ENCODE results near the gene SPOCK2.
"Not testable (repeated sequence)": the region's sequence is repeated elsewhere in the genome, so short reads cannot be mapped to it uniquely, and the experiment has no call there.

SPOCK2 gene, protein sequence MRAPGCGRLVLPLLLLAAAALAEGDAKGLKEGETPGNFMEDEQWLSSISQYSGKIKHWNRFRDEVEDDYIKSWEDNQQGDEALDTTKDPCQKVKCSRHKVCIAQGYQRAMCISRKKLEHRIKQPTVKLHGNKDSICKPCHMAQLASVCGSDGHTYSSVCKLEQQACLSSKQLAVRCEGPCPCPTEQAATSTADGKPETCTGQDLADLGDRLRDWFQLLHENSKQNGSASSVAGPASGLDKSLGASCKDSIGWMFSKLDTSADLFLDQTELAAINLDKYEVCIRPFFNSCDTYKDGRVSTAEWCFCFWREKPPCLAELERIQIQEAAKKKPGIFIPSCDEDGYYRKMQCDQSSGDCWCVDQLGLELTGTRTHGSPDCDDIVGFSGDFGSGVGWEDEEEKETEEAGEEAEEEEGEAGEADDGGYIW

GRCh38 chr10:72087969-72088888 lies at the start of gene SPOCK2:
SPOCK2 (minus strand) TSS chr10:72088551; CDS start chr10:72088328, 223 bp downstream.
- DNase-seq (ENCODE audit: low spot score), result no peak

GRCh38 chr10:72137583-72137982 lies 49.2 kb upstream of the SPOCK2 start:
- DNase-seq (ENCODE audit: low spot score), result no peak

- not testable (repeated sequence) for DNase-seq (ENCODE audit: low spot score)
Measured at GRCh38 chr10:72136225-72136624, 47.9 kb upstream of the SPOCK2 start.

DNA sequence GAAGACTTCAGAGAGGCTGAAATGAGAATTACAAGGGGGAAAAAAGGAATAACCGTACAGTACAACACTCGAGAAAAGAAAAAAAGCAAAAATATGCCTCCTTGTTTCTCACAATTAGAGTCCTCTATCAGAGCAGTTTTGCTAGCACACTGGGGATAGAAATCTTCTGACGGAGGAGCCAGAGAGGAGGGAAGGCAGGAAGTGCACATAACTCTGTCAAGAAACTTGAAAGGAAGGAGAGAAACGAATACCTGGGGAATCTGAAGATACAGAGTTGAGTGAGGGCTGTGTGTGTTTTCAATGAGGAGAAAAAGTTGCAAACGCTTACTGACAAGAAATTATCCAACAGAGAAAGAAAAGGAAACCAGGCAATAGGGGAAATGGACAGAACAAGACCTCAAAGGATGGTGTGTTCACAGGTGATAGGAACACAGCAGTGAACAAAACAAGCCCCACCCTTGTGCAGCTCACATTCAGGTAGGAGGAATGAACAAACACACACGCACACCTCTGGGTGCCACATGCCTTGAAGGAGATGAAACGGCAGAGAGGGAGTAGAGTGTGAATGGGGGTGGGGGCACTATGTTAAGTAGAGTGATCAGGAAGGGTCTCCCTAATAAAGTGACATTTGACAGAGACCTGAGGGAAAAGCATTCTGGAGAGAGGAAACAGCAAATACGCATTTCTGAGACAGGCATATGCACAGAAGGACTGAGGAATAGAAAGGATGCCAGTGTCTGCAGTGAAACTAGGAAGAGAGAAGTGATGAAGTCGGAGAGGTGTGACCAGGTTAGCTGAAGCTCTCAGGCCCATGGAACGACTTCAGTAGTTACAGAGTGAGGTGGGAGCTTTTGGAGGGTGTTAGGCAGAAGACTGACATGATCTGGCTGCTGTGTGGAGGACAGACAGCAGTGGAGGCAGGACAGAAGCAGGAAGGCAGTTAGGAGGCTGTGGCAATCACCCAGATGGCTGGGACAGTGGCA lies 46.7 kb upstream of the SPOCK2 start:
- DNase-seq (ENCODE audit: low spot score), result no peak

DNA sequence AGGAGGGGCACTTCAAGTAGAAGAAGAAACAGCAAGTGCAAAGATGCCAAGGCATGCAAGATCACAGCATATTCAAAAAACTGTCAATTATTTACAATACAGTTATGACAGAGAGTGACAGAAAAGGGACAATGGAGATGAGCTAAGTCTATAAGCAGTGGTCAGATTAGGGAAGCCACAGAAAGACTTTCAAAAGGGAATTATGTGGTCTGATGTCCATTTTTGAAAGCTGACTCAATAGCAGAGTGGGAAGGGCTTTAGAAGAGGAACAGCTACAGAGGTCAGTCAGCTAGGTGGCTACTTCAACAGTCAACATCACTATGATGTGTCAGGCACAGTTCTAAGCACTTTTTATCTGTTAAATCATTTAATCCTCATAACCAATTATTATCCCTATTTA lies 45.2 kb upstream of the SPOCK2 start:
- peak; percentile 80 for DNase-seq (ENCODE audit: low spot score)

- DNase-seq (ENCODE audit: low spot score), result no peak
Measured at GRCh38 chr10:72132854-72133253, 44.5 kb upstream of the SPOCK2 start.

GRCh38 chr10:72127571-72127970 lies 39.2 kb upstream of the SPOCK2 start:
- DNase-seq (ENCODE audit: low spot score), result no peak

DNA sequence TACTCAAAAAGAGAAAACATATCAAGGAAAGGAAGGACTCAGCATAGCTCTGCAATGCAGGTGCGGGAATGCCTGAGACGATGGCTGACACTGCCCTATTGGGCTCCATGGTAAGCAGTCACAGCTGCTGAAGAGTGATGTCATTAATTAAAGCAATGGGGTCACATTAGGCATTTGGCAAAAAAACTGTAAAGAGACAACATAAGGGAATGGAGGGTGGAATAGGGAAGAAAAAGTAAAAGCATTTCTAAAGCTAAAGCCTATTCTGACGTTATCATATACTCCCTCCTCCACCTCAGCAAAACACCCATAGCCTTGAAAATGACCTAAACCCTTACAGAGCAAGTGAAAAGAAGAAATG lies 38.5 kb upstream of the SPOCK2 start:
- no peak for DNase-seq (ENCODE audit: low spot score)

DNA sequence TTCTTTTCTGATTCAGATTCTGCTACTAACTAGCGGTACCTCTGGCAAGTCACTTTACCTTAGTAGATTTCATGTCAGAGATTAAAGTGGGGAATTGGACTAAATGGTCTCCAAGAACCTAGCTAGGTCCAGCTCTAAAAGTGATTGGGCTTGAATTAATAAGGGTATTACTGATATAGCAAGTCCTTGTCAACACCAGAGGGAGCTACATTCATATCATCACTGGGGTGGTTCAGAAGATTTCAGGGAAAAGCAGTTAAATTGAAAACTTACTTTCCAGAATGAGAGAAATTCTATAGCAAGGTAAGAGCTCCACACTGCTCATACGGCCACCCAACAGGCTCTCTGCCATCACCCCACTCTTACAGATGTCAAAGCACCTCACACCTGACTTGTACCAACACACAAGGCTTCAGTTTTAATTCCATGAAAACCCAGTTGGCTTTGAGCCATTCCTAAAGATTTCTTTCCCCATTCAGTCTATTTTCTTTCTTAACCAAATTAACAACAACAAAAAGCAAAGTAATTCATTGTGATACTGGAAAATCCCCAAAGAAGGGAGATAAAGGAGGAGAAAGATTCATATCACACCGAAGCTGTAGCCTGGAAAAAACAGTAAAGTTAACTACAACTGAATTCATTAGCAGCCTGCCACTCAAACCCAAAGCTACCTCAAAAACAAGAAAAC lies 38.0 kb upstream of the SPOCK2 start:
- DNase-seq (ENCODE audit: low spot score), result peak; percentile 56

GRCh38 chr10:72124989-72125388 lies 36.6 kb upstream of the SPOCK2 start:
- DNase-seq (ENCODE audit: low spot score), result no peak

DNA sequence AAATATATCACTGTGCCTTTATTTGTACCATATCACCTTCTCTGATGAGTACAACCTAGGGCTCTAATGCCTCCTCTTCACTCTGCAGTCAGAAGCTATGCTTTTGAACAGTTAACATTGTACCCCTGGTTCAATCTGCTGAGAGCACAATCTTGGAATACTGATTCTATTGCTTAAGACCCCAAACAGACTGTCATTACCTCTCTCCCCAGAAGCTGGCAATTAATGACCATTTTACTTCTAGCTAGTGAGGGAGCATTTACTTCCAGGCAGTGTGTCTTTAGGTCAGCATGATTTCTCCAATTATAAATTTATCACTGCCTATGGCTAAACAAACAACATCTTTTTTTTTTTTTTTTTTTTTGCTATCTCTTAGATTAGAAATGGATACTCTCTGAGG lies 36.0 kb upstream of the SPOCK2 start:
- no peak for DNase-seq (ENCODE audit: low spot score)

- DNase-seq (ENCODE audit: low spot score), result no peak
Measured at GRCh38 chr10:72123616-72124015, 35.3 kb upstream of the SPOCK2 start.

DNA sequence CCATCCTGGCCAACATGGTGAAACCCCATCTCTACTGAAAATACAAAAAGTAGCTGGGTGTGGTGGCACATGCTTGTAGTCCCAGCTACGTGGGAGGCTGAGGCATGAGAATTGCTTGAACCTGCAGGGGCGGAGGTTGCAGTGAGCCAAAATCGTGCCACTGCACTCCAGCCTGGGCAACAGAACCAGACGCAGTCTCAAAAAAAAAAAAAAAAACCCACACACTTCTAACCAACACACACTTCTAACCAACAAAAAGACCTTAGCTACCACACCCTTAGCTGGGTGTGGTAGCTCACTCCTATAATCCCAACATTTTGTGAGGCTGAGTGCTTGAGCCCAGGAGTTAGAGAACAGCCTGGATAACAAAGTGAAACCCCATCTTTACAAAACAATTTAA lies 33.9 kb upstream of the SPOCK2 start:
- no peak for DNase-seq (ENCODE audit: low spot score)

- no peak for DNase-seq (ENCODE audit: low spot score)
Measured at GRCh38 chr10:72121389-72121788, 33.0 kb upstream of the SPOCK2 start.

DNA sequence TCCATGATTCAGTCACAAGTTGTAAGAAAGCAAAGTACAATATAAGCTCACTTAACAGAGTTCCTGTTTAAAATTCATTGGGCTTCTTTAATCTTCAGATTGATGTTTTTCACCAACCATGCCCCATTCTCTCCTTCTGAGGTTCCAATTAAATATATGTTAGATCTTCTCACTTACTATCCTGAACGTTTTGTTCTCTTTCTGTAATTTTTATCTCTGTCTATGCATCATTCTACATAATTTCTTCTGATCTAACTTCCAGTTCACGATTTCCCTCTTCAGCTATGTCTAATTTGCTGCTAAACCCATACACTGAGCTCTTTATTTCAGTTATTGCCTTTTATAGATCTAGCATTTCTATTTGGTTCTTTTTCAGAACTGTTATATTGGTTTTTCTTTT lies 28.0 kb upstream of the SPOCK2 start:
- no peak for DNase-seq (ENCODE audit: low spot score)

GRCh38 chr10:72114706-72115450 lies 26.5 kb upstream of the SPOCK2 start:
- no peak for DNase-seq (ENCODE audit: low spot score)

DNA sequence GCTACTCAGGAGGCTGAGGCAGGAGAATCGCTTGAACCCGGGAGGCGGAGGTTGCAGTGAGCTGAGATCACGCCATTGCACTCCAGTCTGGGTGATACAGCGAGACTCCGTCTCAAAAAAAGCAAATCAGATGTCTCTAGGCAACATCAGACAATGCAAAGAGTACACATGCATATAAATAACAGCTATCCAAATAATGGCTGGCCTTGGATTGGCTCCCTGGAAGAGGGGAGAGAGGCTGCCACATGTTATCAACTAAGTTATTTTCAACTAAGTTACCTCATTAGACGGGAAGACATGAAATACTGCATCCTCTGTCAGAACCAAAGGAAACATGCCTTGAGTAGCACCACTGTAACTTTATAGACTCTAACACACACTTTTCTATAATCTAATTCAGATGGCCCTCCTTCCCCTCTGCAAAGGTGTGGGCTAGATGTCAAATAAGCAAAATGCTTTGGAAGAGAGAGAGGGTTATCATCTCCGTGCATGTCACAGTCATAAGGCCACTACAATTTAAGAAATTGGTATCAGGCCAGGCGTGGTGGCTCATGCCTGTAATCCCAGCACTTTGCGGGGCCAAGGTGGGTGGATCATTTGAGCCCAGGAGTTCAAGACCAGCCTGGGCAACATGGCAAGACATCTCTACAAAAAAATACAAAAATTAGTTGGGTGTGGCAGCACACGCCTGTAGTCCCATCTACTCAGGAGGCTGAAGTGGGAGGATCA lies 22.5 kb upstream of the SPOCK2 start:
- no peak for DNase-seq (ENCODE audit: low spot score)

- DNase-seq (ENCODE audit: low spot score), result no peak
Measured at GRCh38 chr10:72109636-72110157, 21.3 kb upstream of the SPOCK2 start.

DNA sequence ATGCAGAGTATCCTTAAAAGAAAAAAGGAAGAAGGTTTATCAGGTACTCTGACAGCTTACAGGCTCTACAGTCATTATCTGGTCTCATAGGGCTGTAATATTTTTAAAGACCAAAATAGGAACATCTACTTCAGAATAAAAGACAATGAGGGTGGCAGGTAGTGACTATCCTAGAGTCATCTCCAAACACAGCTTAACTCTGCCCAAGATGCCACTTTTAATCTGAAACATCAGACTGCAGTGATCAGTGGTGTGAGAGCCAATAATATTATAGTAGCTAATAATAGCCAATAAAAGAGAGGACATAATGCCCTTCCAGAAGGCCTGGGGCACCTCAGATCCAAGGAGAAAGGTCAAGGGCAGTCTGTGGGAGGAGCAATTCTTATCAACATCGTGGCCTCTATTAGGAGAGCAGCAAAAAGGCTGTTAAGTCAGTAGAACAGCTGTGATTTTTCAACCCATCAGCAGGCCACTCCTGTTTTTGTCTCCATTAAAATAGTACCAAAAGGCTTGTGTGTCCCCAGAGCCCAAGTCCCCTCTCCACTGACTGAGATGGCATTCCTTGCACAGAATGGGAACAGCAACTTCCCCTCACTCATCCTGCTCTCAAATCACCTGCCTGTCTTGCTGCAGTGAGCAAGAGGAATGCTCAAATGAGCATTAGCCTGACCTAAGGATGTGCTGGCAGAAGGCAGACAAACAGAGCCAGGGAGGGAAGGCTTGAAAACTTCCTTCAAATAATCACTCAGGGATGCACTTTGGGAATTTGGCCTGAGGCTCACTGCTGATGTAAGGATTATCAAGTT lies 20.7 kb upstream of the SPOCK2 start:
- no peak for DNase-seq (ENCODE audit: low spot score)
